Liver (tissue), 3 donors: ENCODE data around the gene OR11G2.

Experiments
- SP1 ChIP-seq: IDR thresholded peaks from 2 replicates; pipeline ENCODE4 v1.6.1; 2018; ENCODE audit warnings: antibody characterized with exemption, mild to moderate bottlenecking
- TF ChIP-seq, protein P1 (sequence below): fragments of 150-350 bp; IDR thresholded peaks from 2 replicates; pipeline ENCODE4 v1.5.1; 2017; ENCODE audit warnings: improper control_type of control experiment, low read depth, low read length; ENCODE audit not compliant: missing input control
- donor health status: healthy.
- donor health status: healthy.

DNA sequence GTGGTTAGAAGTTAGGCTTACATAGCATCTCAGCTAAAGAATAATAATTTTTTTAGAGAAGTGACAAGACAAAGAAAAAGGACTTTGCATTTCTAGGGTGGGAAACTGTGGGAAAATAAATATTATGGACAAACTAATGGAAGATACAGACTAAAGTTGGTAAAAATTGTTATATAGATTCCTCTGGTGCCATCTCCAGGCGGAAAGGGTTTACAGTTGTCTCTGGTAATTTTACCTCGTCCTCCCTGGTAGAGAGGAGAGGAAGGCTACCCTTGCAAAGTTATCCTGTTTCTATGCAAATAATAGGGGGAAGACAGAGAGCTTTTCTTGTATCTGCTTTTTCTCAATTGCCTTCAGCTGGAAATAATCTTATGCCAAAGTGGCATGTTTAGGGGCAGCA, 5.2 kb downstream of the OR11G2 start:
- TF ChIP-seq, protein P1, sequence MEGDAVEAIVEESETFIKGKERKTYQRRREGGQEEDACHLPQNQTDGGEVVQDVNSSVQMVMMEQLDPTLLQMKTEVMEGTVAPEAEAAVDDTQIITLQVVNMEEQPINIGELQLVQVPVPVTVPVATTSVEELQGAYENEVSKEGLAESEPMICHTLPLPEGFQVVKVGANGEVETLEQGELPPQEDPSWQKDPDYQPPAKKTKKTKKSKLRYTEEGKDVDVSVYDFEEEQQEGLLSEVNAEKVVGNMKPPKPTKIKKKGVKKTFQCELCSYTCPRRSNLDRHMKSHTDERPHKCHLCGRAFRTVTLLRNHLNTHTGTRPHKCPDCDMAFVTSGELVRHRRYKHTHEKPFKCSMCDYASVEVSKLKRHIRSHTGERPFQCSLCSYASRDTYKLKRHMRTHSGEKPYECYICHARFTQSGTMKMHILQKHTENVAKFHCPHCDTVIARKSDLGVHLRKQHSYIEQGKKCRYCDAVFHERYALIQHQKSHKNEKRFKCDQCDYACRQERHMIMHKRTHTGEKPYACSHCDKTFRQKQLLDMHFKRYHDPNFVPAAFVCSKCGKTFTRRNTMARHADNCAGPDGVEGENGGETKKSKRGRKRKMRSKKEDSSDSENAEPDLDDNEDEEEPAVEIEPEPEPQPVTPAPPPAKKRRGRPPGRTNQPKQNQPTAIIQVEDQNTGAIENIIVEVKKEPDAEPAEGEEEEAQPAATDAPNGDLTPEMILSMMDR = no peak
- no peak for TF ChIP-seq SP1
